SKM-1 (cell line): ENCODE measurements around the gene CHPF2.
A peak's percentile ranks its signal among the peaks of the same experiment; 100 is the strongest.

Source experiments
- DNase-seq: peaks from one replicate; lab custom pipeline; 2025; ENCODE audit not compliant: unreplicated experiment; lab: John Stamatoyannopoulos, UW

The CHPF2 gene

GRCh38 chr7:151205730-151206129 is 26.6 kb upstream of the CHPF2 start:
- no peak for DNase-seq

GRCh38 chr7:151206914-151207313 is 25.4 kb upstream of the CHPF2 start:
- DNase-seq: no peak

GRCh38 chr7:151207315-151207714 is 25.0 kb upstream of the CHPF2 start:
- DNase-seq: no peak

GRCh38 chr7:151207804-151208203 is 24.5 kb upstream of the CHPF2 start:
- no peak for DNase-seq

GRCh38 chr7:151208253-151208862 is 23.9 kb upstream of the CHPF2 start:
- DNase-seq: no peak

GRCh38 chr7:151209588-151209987 is 22.7 kb upstream of the CHPF2 start:
- DNase-seq: no peak

GRCh38 chr7:151210087-151210854 is 22.0 kb upstream of the CHPF2 start, which contains the start of gene H2BK1:
Gene H2BK1 (minus strand): TSS chr7:151210488. CDS start chr7:151210318, 170 bp downstream.
- no peak for DNase-seq

GRCh38 chr7:151211155-151211772 is 21.0 kb upstream of the CHPF2 start:
- no peak for DNase-seq

- no peak for DNase-seq
Measured at GRCh38 chr7:151212626-151213025, 19.7 kb upstream of the CHPF2 start.

GRCh38 chr7:151213826-151214225 is 18.5 kb upstream of the CHPF2 start:
- no peak for DNase-seq

GRCh38 chr7:151215396-151215795 is 16.9 kb upstream of the CHPF2 start:
- DNase-seq: no peak

GRCh38 chr7:151218170-151218569 is 14.1 kb upstream of the CHPF2 start:
- no peak for DNase-seq

- DNase-seq: no peak
Measured at GRCh38 chr7:151223728-151224127, 8.6 kb upstream of the CHPF2 start.

GRCh38 chr7:151225948-151226510 is 6.3 kb upstream of the CHPF2 start:
- no peak for DNase-seq

GRCh38 chr7:151226560-151226874 is 5.8 kb upstream of the CHPF2 start:
- DNase-seq: no peak

GRCh38 chr7:151226875-151227782 is 5.2 kb upstream of the CHPF2 start, which contains the start of gene ABCF2:
Gene ABCF2 (minus strand): TSS chr7:151227205. CDS start chr7:151226458, 747 bp downstream.
- DNase-seq: peak; percentile 58

- DNase-seq: no peak
Measured at GRCh38 chr7:151228024-151228866, 4.0 kb upstream of the CHPF2 start.

GRCh38 chr7:151229249-151229648 is 3.0 kb upstream of the CHPF2 start:
- DNase-seq: no peak

GRCh38 chr7:151231080-151231479 is 1.2 kb upstream of the CHPF2 start:
- no peak for DNase-seq
